CD4-positive, alpha-beta T cell treated with Interleukin-15 for 4 hours (primary cell): Measurements from ENCODE around the gene NDUFV3.
A peak's percentile ranks its signal among the peaks of the same experiment; 100 is the strongest.
"Not testable (repeated sequence)": the region's sequence is repeated elsewhere in the genome, so short reads cannot be mapped to it uniquely, and the experiment has no call there.

Experiments used
- DNase-seq: peaks from one replicate; pipeline ENCODE4 v3.0.0-alpha.2; 2020; ENCODE audit warnings: low spot score

Gene NDUFV3

DNA sequence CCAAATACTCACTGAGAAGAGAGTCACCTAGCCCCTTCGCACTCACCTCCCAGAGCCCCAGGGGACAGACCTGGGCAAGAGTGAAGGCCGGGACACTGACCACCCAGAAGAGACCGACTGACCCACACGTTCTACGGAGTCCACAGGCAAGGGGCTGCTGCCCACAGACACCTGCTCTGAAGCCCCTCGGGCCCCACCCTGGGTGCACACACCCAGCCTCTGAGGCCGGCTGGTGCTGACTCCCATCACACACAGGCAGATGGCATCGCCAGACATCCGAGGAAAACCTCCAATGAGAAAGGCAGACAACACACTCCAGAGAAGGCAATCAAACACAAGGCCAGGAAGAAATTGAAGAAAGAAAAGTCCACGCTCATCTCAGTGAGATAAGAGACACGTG, 35.9 kb upstream of the NDUFV3 start:
- no peak for DNase-seq

DNA sequence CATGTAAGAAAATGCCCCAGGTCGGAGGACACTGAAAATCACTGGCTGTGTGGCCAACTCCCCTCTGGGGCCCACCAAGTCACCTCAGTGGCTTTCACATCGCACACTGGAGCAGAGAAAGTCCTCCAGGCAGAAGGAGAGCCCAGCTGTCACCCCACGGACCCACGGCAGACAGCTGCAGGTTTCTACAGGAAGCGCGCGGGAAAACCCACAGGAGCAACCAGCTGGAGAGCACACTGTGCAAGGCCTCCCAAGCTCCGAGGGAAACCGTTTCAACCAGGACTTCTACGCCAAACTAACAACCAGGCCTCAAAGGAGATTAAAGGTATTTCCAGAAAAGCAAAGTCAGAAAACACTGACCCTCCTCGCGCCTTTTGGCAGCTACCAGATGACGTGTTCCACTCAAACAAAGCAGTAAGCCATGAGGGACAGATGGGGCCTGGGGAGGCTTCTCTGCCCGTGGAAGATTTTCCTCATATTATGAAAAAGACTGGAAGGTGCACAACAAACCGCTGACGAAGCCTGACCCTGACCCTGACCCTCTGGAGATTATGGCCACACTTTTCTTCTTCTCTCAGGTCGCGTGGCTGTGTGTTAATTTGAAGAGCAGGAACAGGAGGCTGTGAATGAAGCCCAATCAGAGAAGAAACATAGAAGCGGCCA, 34.8 kb upstream of the NDUFV3 start:
- no peak for DNase-seq

DNA sequence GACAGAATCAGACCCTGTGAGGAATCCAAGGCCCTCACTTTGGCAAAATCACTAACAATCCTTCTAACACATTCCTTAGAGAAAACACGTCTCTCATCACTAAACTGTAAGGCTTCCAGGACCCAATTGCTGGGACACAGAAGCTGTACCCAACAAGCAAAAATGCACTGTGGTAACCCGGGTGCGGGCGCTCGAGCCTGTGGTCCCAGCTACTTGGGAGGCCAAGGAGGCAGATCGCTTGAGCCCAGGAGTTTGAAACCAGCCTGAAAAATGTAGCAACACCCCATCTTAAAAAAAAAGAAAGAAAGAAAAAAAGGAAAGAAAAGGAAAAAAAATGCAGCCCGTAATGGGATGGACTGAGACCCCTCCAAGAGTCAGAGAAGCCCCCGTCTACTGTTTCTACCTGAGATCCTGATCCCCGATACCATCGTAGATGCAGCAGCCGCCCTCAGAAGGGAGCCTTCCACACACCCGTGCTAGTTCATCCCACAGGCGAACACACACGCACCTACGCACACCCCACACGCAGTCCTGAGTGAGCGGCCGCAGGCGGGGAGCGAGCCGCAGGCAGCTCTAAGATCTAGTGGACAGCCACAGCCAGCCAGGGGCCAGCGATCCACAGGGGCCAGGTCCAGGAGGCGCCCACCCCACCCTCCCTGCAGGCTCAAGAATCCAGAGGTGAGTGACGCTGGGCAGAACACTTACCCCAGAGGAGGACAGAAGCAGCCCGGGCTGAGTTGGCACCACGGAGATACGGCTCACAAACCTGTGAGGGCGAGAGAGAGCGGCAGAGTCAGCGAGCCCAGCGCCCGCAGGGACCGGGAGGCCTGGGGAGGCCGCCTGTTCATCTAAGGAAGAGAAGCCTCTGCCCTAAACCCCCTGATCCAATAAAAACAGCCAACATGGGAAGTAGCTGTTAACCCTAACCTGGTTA, 33.9 kb upstream of the NDUFV3 start:
- DNase-seq = no peak

GRCh38 chr21:42859891-42860230, 33.2 kb upstream of the NDUFV3 start:
- no peak for DNase-seq

DNA sequence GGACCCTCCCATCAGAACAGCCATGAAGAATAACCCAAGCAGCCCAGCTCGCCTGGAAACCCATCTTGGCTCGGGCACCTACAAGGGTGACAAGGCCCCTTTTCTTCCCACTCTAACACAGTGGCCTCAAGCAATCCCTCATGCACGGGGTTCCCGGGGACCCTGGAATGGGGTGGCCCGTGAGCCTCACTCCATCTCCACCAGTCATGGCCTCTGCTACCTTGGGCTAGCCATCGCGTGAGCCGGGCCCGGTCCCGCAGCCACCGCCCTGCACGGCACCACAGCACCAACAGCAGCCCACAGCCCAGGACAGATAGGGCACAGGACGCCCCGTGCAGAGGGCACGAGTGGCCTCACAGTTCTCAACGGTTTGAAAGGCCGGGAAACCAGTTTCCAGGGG, 32.8 kb upstream of the NDUFV3 start:
- DNase-seq = no peak

GRCh38 chr21:42861311-42861847, 31.7 kb upstream of the NDUFV3 start:
- DNase-seq = no peak

DNA sequence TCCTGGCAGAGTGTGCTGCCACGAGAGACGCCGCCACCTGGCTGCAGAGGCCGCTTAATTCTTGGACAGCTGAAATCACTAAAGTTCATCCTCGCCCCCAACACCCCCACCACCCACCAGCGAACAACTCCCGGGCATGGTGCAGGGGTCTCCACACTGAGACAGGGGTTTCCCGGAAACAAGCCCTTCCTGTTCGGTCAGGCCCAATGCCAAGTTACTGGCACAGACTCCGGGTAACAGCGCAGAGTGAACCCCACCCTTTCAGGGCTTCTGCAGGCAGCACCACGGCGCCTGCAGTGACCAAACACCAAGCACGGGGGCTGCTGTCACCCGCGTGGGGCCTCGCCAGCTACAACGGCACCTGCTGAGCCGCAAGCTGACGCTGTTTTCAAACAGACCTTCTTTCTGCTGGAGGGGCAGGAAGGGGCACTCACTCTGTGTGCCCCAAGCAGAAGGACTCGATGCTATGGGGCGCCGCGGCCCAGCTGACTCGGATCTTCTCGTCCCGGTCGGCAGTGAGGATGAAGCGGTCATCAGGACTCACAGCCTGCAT, 31.2 kb upstream of the NDUFV3 start:
- no peak for DNase-seq

DNA sequence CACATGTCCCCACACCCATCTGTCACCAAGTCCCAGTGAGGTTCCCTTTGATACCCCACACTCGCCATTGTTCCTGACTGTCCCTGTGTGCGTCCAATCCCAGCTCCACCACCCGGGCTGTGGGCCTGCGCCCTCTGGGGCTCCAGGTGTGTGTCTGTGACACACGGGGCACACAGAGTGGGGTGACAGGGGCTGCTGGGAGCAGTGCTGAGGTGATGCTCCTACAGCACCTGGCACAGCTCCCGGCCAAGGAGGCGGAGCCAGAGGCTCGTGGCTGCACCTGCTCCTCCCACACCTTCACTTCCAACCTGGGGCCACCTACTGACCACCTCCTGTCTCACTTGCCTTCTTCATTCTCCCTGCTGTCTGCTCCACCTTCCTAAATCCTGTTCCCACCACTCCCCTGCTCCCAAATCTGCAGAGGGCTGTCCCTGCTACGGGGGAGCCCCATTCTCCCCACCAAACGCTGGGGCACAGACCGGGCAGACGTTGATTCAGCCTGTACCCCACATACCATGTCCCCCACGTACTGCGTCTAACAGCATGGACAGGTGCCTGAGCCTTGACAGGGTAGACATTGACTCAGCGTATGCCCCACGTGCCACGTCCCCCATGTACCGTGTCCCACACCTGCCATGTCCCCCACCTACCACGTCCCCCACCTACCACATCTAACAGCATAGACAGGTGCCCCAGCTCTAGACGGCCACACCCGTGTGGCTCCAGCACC, 30.2 kb upstream of the NDUFV3 start:
- DNase-seq = no peak

- DNase-seq = no peak
Measured at GRCh38 chr21:42863504-42863870, 29.6 kb upstream of the NDUFV3 start.

- DNase-seq = no peak
Measured at GRCh38 chr21:42864286-42864685, 28.8 kb upstream of the NDUFV3 start.

- DNase-seq = no peak
Measured at GRCh38 chr21:42864815-42865775, 28.0 kb upstream of the NDUFV3 start.

DNA sequence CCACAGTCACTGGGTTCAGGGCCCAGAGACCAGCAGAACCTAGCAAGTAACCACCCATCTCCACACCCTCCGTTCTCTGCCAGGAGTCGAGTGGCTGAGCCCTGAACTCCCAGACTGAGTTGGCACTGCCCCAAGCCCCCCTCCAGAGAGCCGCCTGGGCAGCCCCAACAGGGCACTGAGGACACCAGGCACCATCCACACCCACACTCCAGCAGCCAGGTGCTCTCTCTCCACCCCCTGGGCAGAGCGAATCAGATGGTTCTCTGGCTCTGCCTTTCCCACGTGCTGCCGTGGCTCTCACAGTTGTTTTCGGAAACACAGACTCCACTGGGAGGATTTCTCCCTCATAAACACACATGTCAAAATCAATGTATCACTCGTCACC, 27.3 kb upstream of the NDUFV3 start:
- no peak for DNase-seq

- DNase-seq = no peak
Measured at GRCh38 chr21:42868196-42868595, 24.9 kb upstream of the NDUFV3 start.

- no peak for DNase-seq
Measured at GRCh38 chr21:42873096-42873495, 20.0 kb upstream of the NDUFV3 start.

GRCh38 chr21:42875811-42876210, 17.3 kb upstream of the NDUFV3 start:
- DNase-seq = not testable (repeated sequence)

- no peak for DNase-seq
Measured at GRCh38 chr21:42878678-42878992, 14.5 kb upstream of the NDUFV3 start.

- DNase-seq = peak; percentile 98
Measured at GRCh38 chr21:42878993-42879787, 13.9 kb upstream of the NDUFV3 start, which contains the start of gene WDR4. Gene WDR4 (minus strand): TSS chr21:42879539. CDS start chr21:42879495, 44 bp downstream.

GRCh38 chr21:42880352-42880751, 12.8 kb upstream of the NDUFV3 start:
- no peak for DNase-seq

GRCh38 chr21:42883921-42884320, 9.2 kb upstream of the NDUFV3 start:
- DNase-seq = no peak

DNA sequence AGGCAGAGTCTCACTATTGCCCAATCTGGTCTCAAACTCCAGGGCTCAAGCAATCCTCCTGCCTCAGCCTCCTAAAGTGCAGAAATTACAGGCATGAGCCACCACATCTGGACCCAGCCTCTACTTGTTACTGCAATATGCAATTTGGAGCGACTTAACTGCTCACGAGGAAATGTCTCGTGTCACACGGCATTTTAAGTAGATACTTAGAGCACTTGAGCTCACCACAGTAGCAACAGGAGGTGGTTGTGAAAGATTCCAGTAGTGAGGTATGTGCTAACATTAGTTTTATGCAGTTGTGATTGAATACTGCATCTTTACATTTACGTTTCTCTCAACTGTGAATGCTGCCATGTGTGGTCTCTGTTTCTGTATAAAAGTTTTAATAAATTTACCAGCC, 5.8 kb upstream of the NDUFV3 start:
- no peak for DNase-seq

DNA sequence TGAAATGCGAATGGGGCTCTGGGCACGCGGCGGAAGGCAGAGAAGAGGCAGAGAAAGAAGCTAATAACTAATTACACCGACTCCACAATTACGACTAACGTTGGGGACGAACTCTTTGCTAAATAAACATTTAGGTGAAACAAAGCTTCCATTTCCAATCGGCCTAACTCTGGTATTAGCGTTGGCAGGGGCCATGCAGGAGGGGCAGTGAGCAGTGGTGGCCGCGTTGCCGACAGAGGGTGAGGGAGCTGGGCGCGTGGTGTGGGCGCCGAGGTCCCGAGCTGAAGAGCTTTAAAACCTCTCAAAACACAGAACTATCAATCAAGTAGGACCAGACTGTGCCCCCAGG, 553 bp upstream of the NDUFV3 start:
- DNase-seq = peak; percentile 1
